Measurements from ENCODE around the gene BOLA3. TPM values are rescaled to one million over a fixed set of nuclear protein-coding genes. Genes with fewer than 3 reads are reported as not detected.

Gene BOLA3
- 41.1 and 55.1 TPM in 2 replicates for total RNA-seq

GRCh38 chr2:74147727-74148456 is at the start of gene BOLA3:
Gene BOLA3 (minus strand): TSS chr2:74147912. CDS start chr2:74147874, 38 bp downstream.

GRCh38 chr2:74178211-74179062 is 30.7 kb upstream of the BOLA3 start, which contains the start of gene MOB1A:
Gene MOB1A (minus strand): TSS chr2:74178879. CDS start chr2:74178674, 205 bp downstream.

Other genes starting within 250 kb of the BOLA3 start
- 41.2 and 54.7 TPM in 2 replicates for gene DGUOK, start 221.0 kb downstream of the BOLA3 start, total RNA-seq
- 2.6 and 2.9 TPM in 2 replicates for gene TET3, start 163.0 kb downstream of the BOLA3 start, total RNA-seq
- gene MOB1A, start 31.0 kb upstream of the BOLA3 start, total RNA-seq, result 77.2 and 88.6 TPM in 2 replicates
- 75.7 and 86.0 TPM in 2 replicates for gene MTHFD2, start 50.7 kb upstream of the BOLA3 start, total RNA-seq
- under 0.01 and 1.5 TPM in 2 replicates for gene SLC4A5, start 195.5 kb upstream of the BOLA3 start, total RNA-seq
- 108 and 112 TPM in 2 replicates for gene DCTN1, start 232.4 kb upstream of the BOLA3 start, total RNA-seq